KOPT-K1 (cell line): ENCODE data around the gene DEPDC1.
"Not testable (repeated sequence)": the region's sequence is repeated elsewhere in the genome, so short reads cannot be mapped to it uniquely, and the experiment has no call there.

Experiments used
- H3K27ac ChIP-seq: fragments of 200-600 bp; sonication (generic); 2 replicates; pipeline ENCODE4 v1.5.1; 2016; ENCODE audit warnings: antibody characterized with exemption, mild to moderate bottlenecking, low read depth, low read length; ENCODE audit not compliant: poor library complexity, severe bottlenecking
- H3K36me3 ChIP-seq: fragments of 200-600 bp; sonication (generic); 2 replicates; pipeline ENCODE4 v1.5.1; 2017; ENCODE audit warnings: antibody characterized with exemption, mild to moderate bottlenecking, low read length, moderate library complexity; ENCODE audit not compliant: insufficient read depth
- H3K9me3 ChIP-seq: fragments of 200-600 bp; sonication (generic); 2 replicates; pipeline ENCODE4 v1.5.1; 2017; ENCODE audit warnings: antibody characterized with exemption, low read length, mild to moderate bottlenecking; ENCODE audit not compliant: insufficient read depth, poor library complexity, severe bottlenecking

DEPDC1 gene

GRCh38 chr1:68492255-68492654 lies 4.6 kb downstream of the DEPDC1 start:
- not testable (repeated sequence) for H3K27ac ChIP-seq, H3K9me3 ChIP-seq
- peaks cover 73% of the 10 kb centered on the region for H3K36me3 ChIP-seq

GRCh38 chr1:68490046-68490651 lies 6.7 kb downstream of the DEPDC1 start:
- Histone ChIP-seq H3K27ac (no peak overlapping the region), H3K36me3 (peaks cover 94% of the 10 kb centered on the region), H3K9me3 (no peaks in the 10 kb centered on the region)

GRCh38 chr1:68485431-68486022 lies 11.4 kb downstream of the DEPDC1 start:
- Histone ChIP-seq H3K36me3 (peaks cover 100% of the 10 kb centered on the region), H3K9me3 (no peaks in the 10 kb centered on the region)

GRCh38 chr1:68484618-68485017 lies 12.3 kb downstream of the DEPDC1 start:
- Histone ChIP-seq H3K36me3 (peaks cover 100% of the 10 kb centered on the region), H3K9me3 (no peaks in the 10 kb centered on the region), H3K27ac (no peak overlapping the region)

More at GRCh38 chr1:68485431-68486022, 11.4 kb downstream of the DEPDC1 start:
- H3K27ac ChIP-seq: no peak overlapping the region

- Histone ChIP-seq H3K36me3 (peaks cover 98% of the 10 kb centered on the region), H3K27ac (no peak overlapping the region), H3K9me3 (no peaks in the 10 kb centered on the region)
Observed at GRCh38 chr1:68481041-68481440, 15.8 kb downstream of the DEPDC1 start.

- Histone ChIP-seq H3K36me3 (peaks cover 98% of the 10 kb centered on the region), H3K9me3 (no peaks in the 10 kb centered on the region), H3K27ac (no peak overlapping the region)
Observed at GRCh38 chr1:68479501-68479900, 17.4 kb downstream of the DEPDC1 start.

GRCh38 chr1:68478662-68479061 lies 18.2 kb downstream of the DEPDC1 start:
- no peaks in the 10 kb centered on the region for H3K9me3 ChIP-seq
- peaks cover 98% of the 10 kb centered on the region for H3K36me3 ChIP-seq
- no peak overlapping the region for H3K27ac ChIP-seq

GRCh38 chr1:68476626-68477025 lies 20.3 kb downstream of the DEPDC1 start:
- H3K27ac ChIP-seq, H3K9me3 ChIP-seq: not testable (repeated sequence)
- H3K36me3 ChIP-seq: peaks cover 77% of the 10 kb centered on the region

- H3K36me3 ChIP-seq: peaks cover 42% of the 10 kb centered on the region
- no peak overlapping the region for H3K27ac ChIP-seq
- no peaks in the 10 kb centered on the region for H3K9me3 ChIP-seq
Observed at GRCh38 chr1:68473060-68473459, 23.8 kb downstream of the DEPDC1 start.

GRCh38 chr1:68470388-68470970 lies 26.4 kb downstream of the DEPDC1 start:
- no peak overlapping the region for H3K27ac ChIP-seq
- no peaks in the 10 kb centered on the region for H3K9me3 ChIP-seq
- H3K36me3 ChIP-seq: peaks cover 18% of the 10 kb centered on the region

- H3K36me3 ChIP-seq: no peaks in the 10 kb centered on the region
- no peaks in the 10 kb centered on the region for H3K9me3 ChIP-seq
- no peak overlapping the region for H3K27ac ChIP-seq
Observed at GRCh38 chr1:68464891-68465290, 32.0 kb downstream of the DEPDC1 start.

- Histone ChIP-seq H3K9me3 (no peaks in the 10 kb centered on the region), H3K27ac (no peak overlapping the region), H3K36me3 (no peaks in the 10 kb centered on the region)
Observed at GRCh38 chr1:68460935-68461334, 35.9 kb downstream of the DEPDC1 start.

GRCh38 chr1:68459796-68460195 lies 37.1 kb downstream of the DEPDC1 start:
- no peaks in the 10 kb centered on the region for H3K9me3 ChIP-seq
- H3K27ac ChIP-seq: no peak overlapping the region
- no peaks in the 10 kb centered on the region for H3K36me3 ChIP-seq

- Histone ChIP-seq H3K27ac (no peak overlapping the region), H3K9me3 (no peaks in the 10 kb centered on the region), H3K36me3 (no peaks in the 10 kb centered on the region)
Observed at GRCh38 chr1:68459091-68459490, 37.8 kb downstream of the DEPDC1 start.

GRCh38 chr1:68456202-68456601 lies 40.7 kb downstream of the DEPDC1 start:
- Histone ChIP-seq H3K27ac (no peak overlapping the region), H3K36me3 (no peaks in the 10 kb centered on the region), H3K9me3 (no peaks in the 10 kb centered on the region)

GRCh38 chr1:68454534-68454933 lies 42.3 kb downstream of the DEPDC1 start:
- no peaks in the 10 kb centered on the region for H3K9me3 ChIP-seq
- no peak overlapping the region for H3K27ac ChIP-seq
- H3K36me3 ChIP-seq: no peaks in the 10 kb centered on the region
